Bronchial epithelial cell (primary cell): Measurements from ENCODE around the gene ABR. TPM values are rescaled to one million over a fixed set of nuclear protein-coding genes. Genes with fewer than 3 reads are reported as not detected.
"Not testable (repeated sequence)": the region's sequence is repeated elsewhere in the genome, so short reads cannot be mapped to it uniquely, and the experiment has no call there.

Experiments
- DNase-seq: peaks from one replicate; pipeline ENCODE4 v3.0.0-alpha.2; 2010; ENCODE audit warnings: low read depth
- FAIRE-seq: peaks from 2 replicates; lab custom pipeline; 2011; peaks lifted over from hg19 to GRCh38; lab: Jason Lieb, UNC
- H3K27me3 ChIP-seq: 2 replicates; pipeline ENCODE4 v1.5.1; 2011; ENCODE audit warnings: low read length; ENCODE audit not compliant: control insufficient read depth, insufficient read depth
- H3K36me3 ChIP-seq: 2 replicates; pipeline ENCODE4 v1.5.1; 2011; ENCODE audit warnings: low read length; ENCODE audit not compliant: control insufficient read depth, insufficient read depth
- H3K4me3 ChIP-seq: 2 replicates; pipeline ENCODE4 v1.5.1; 2011; ENCODE audit warnings: mild to moderate bottlenecking, low read depth, low read length, control low read depth
- total RNA-seq: library from RNA; depleted of rRNA; stranded (reverse); fragments of >200 nt; gene quantifications from 2 replicates; pipeline ENCODE4 v1.2.1, GENCODE V29; 2014
- TF ChIP-seq, protein P1 (sequence below): IDR thresholded peaks from 2 replicates; pipeline ENCODE4 v1.5.1; 2011; ENCODE audit warnings: mild to moderate bottlenecking, moderate library complexity, low read length, control low read depth, inconsistent platforms; ENCODE audit not compliant: insufficient read depth, severe bottlenecking

The ABR gene
- total RNA-seq, 1 donor from 2014 or later, result 18.7 TPM

DNA sequence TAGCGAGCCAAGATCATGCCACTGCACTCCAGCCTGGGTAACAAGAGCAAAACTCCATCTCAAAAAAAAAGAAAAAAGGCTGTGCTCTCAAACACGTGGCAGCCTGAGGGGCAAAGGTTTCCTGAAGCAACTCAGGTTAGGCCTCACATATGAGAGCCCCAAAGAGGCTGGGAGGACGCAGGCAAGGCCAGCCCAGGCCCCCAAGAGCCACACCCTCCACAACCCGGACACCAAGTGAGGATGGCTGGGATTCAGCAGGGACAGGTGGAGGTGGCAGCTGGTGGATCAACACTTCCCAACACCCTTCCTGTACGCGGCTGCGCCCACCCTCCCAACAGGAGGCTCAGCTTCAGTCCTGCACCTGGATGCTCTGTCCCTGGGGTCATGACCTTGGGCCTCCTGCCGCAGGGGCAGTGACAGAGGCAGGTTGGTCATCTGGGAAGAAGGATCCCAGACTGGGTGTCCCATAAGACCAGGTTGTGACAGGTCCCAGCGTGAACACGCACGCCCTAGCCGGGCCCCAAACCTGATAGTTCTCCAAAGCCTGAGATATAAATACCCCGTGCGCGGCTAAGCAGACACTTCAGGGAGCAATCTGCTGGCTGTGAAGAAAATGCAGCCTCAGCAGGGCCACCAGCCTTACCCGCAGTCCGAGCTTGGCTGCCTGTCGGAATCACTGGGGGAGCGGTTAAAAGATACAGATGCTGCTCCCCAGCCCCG, 104.7 kb downstream of the ABR start:
- TF ChIP-seq, protein P1, sequence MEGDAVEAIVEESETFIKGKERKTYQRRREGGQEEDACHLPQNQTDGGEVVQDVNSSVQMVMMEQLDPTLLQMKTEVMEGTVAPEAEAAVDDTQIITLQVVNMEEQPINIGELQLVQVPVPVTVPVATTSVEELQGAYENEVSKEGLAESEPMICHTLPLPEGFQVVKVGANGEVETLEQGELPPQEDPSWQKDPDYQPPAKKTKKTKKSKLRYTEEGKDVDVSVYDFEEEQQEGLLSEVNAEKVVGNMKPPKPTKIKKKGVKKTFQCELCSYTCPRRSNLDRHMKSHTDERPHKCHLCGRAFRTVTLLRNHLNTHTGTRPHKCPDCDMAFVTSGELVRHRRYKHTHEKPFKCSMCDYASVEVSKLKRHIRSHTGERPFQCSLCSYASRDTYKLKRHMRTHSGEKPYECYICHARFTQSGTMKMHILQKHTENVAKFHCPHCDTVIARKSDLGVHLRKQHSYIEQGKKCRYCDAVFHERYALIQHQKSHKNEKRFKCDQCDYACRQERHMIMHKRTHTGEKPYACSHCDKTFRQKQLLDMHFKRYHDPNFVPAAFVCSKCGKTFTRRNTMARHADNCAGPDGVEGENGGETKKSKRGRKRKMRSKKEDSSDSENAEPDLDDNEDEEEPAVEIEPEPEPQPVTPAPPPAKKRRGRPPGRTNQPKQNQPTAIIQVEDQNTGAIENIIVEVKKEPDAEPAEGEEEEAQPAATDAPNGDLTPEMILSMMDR, result no peak
- Histone ChIP-seq H3K4me3 (no peak overlapping the region), H3K36me3 (peaks cover 18% of the 10 kb centered on the region), H3K27me3 (no peaks in the 10 kb centered on the region)
- DNase-seq (no peak), FAIRE-seq (no peak)

DNA sequence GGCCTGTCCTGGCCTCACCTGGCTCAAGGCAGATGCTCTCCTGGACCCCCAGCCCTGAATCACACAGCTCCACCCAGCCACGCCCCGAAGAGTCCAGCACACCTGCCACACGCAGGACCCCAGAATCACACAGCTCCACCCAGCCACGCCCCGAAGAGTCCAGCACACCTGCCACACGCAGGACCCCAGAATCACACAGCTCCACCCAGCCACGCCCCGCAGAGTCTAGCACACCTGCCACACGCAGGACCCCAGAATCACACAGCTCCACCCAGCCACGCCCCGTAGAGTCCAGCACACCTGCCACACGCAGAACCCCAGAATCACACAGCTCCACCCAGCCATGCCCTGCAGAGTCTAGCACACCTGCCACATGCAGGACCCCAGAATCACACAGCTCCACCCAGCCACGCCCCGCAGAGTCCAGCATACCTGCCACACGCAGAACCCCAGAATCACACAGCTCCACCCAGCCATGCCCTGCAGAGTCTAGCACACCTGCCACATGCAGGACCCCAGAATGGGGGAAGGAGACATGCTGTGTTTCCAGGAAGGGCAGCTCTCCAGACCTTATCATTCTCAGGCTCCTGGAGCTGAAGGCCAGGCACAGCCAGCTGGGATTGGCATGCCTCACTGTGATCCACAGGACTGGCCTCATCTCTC, 105.7 kb downstream of the ABR start:
- H3K4me3 ChIP-seq, DNase-seq, H3K27me3 ChIP-seq: not testable (repeated sequence)
- peaks cover 17% of the 10 kb centered on the region for H3K36me3 ChIP-seq
- peak; percentile 97 for FAIRE-seq

DNA sequence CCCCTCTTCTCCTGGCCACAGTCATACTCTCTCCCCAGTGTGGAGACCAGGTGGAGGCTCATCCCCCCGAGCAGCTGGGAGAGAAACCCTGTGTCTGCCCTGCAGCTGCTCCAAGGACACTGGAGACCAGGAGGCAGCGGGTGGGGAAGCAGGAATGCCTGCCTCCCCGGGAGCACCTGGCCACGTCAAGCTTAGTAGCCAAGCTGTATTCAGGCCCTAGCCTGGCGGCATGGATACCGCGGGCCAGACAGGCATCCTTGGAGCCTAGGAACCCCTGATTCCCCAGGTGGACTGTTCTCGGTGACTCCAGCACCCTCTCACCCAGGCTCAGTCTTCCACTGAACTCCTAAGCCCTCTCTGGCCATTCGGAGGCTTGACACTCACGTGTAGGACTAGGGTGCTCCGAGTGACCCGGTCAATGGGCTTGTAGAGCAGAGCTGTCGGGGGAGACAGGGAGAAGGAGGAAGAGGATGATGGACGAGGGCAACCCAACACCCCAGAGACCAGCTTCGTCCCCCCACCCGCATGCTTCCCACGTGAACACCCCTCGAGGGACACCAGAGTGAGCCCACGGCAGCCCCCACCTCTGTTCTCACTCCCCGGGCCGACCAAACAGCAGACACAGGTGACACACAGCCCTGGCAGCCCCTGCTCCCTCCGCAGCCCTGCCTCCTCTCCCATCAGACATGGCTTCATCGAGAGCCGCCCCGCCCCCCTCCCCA, 106.4 kb downstream of the ABR start:
- Histone ChIP-seq H3K4me3 (no peak overlapping the region), H3K36me3 (peaks cover 13% of the 10 kb centered on the region), H3K27me3 (no peaks in the 10 kb centered on the region)
- TF ChIP-seq, protein P1, result no peak
- FAIRE-seq, result no peak
- no peak for DNase-seq

DNA sequence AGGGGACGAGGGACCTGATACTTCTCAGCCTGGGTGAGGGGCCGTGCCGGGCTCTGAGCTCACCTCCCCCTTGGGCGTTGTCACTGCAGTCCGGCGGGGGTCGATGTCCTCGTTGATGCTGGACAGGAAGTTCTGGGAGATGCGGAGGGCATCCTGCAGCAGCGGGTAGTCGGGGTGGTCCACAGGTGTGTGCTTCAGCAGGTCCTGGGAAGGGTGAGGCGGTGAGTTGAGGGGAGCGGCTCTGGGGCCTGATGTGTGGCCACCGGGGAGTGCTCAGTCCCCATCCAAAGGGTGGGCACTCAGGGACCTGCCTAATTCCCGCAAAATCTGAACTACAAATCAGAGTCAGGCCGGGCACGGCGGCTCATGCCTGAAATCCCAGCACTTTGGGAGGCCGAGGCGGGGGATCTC, 107.2 kb downstream of the ABR start:
- FAIRE-seq (no peak), DNase-seq (no peak)
- Histone ChIP-seq H3K27me3 (no peaks in the 10 kb centered on the region), H3K36me3 (peaks cover 8% of the 10 kb centered on the region), H3K4me3 (no peak overlapping the region)
- TF ChIP-seq, protein P1, result no peak

DNA sequence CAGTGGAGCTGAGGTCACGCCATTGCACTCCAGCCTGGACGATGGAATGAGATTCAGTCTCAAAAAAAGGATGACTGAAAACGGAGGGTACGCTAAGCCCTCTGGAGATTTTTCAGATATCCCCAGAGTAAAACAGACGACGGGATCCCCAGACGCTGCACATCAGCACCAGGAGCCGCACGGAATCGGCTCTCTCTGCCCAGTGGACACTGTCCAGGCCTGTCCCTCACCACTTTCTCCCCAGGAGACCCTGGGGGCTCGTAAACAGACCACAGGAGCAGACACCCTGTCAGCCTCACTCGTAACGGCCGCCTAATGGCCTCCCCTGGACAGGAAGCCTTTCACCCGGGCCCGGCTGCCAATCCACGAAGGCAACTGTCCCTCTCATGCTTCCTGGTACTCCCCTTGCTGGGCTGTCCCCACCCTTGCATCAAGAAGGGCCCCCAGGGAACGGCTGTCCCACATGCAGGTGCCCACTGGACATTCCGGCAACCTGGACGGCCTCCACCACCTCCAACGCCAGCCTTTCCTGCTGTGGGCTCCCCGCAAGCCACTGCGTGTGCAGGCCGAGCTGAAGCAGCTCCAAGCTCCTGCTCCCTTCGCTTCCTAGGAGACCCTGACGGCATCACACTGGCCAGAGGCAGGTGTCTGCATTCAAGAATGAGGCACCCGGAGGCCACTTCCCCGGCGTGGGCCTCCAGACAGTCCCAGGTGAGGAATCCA, 108.5 kb downstream of the ABR start:
- DNase-seq, result no peak
- Histone ChIP-seq H3K27me3 (no peaks in the 10 kb centered on the region), H3K36me3 (peaks cover 9% of the 10 kb centered on the region), H3K4me3 (no peak overlapping the region)
- TF ChIP-seq, protein P1, result no peak
- no peak for FAIRE-seq
